Neural cell (in vitro differentiated cells): Measurements from ENCODE around the gene PCDH15.

Experiments
- EP300 ChIP-seq: fragments of 450-650 bp; conservative IDR thresholded peaks from 2 replicates; pipeline ENCODE4 v1.6.1; 2014; ENCODE audit warnings: antibody characterized with exemption, mild to moderate bottlenecking, moderate library complexity; ENCODE audit not compliant: poor library complexity, severe bottlenecking
- EZH2 ChIP-seq: fragments of 200-600, 300-800 bp; shearing (Covaris generic), sonication (generic); IDR thresholded peaks from 2 replicates; pipeline ENCODE4 v1.6.1; 2014; ENCODE audit warnings: antibody characterized with exemption, low read length, borderline replicate concordance, mild to moderate bottlenecking; ENCODE audit not compliant: insufficient read depth, poor library complexity, severe bottlenecking
- MXI1 ChIP-seq: fragments of 450-650 bp; conservative IDR thresholded peaks from 2 replicates; pipeline ENCODE4 v1.6.1; 2014; ENCODE audit warnings: antibody characterized with exemption, mild to moderate bottlenecking; ENCODE audit not compliant: poor library complexity, severe bottlenecking
- POLR2AphosphoS5 ChIP-seq: IDR thresholded peaks from 2 replicates; pipeline ENCODE4 v1.6.1; 2012
- SMC3 ChIP-seq: fragments of 450-650 bp; conservative IDR thresholded peaks from 2 replicates; pipeline ENCODE4 v1.6.1; 2014; ENCODE audit warnings: antibody characterized with exemption, mild to moderate bottlenecking, moderate library complexity; ENCODE audit not compliant: poor library complexity
- TAF1 ChIP-seq: IDR thresholded peaks from 2 replicates; pipeline ENCODE4 v1.6.1; 2012; ENCODE audit warnings: low read depth
- TF ChIP-seq, protein P1 (sequence below): fragments of 450-650 bp; IDR thresholded peaks from 2 replicates; pipeline ENCODE4 v1.5.1; 2014; ENCODE audit warnings: antibody characterized with exemption, mild to moderate bottlenecking, moderate library complexity; ENCODE audit not compliant: poor library complexity, severe bottlenecking

DNA sequence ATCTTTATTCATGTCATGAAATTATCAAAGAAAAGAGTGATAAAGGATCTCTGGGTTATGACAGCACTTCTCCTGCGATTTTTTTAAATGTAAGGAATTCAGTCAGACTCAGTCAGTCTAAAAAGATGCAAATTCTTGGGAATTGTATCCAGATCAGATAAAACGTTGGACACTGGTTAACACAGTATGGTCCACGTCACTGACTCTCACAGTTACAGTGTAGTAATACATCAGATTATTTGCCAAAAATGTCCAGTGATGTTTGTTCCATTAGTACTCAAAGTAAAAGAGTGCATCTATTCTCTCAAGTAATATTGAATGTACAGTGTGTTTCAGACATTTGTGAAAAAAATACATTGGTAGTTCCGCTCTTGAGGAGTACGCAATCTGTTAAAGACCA lies 224.5 kb downstream of the PCDH15 start:
- TF ChIP-seq, protein P1, sequence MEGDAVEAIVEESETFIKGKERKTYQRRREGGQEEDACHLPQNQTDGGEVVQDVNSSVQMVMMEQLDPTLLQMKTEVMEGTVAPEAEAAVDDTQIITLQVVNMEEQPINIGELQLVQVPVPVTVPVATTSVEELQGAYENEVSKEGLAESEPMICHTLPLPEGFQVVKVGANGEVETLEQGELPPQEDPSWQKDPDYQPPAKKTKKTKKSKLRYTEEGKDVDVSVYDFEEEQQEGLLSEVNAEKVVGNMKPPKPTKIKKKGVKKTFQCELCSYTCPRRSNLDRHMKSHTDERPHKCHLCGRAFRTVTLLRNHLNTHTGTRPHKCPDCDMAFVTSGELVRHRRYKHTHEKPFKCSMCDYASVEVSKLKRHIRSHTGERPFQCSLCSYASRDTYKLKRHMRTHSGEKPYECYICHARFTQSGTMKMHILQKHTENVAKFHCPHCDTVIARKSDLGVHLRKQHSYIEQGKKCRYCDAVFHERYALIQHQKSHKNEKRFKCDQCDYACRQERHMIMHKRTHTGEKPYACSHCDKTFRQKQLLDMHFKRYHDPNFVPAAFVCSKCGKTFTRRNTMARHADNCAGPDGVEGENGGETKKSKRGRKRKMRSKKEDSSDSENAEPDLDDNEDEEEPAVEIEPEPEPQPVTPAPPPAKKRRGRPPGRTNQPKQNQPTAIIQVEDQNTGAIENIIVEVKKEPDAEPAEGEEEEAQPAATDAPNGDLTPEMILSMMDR = no peak
- TF ChIP-seq EZH2 = no peak
- TF ChIP-seq EP300 = no peak
- TF ChIP-seq MXI1 = no peak
- no peak for TF ChIP-seq POLR2AphosphoS5
- no peak for TF ChIP-seq SMC3
- no peak for TF ChIP-seq TAF1
